Activated CD4-positive, CD25-positive, alpha-beta regulatory T cell treated with anti-CD3 and anti-CD28 coated beads, Interleukin-2, amount 50 U/mL, for 16 hours (primary cell): Measurements from ENCODE around the gene NETO2.
A peak's percentile ranks its signal among the peaks of the same experiment; 100 is the strongest.
"Not testable (repeated sequence)": the region's sequence is repeated elsewhere in the genome, so short reads cannot be mapped to it uniquely, and the experiment has no call there.

Source experiments
- DNase-seq: peaks from one replicate; pipeline ENCODE4 v3.0.0-alpha.2; 2020; ENCODE audit warnings: low read depth, low spot score

Gene NETO2

DNA sequence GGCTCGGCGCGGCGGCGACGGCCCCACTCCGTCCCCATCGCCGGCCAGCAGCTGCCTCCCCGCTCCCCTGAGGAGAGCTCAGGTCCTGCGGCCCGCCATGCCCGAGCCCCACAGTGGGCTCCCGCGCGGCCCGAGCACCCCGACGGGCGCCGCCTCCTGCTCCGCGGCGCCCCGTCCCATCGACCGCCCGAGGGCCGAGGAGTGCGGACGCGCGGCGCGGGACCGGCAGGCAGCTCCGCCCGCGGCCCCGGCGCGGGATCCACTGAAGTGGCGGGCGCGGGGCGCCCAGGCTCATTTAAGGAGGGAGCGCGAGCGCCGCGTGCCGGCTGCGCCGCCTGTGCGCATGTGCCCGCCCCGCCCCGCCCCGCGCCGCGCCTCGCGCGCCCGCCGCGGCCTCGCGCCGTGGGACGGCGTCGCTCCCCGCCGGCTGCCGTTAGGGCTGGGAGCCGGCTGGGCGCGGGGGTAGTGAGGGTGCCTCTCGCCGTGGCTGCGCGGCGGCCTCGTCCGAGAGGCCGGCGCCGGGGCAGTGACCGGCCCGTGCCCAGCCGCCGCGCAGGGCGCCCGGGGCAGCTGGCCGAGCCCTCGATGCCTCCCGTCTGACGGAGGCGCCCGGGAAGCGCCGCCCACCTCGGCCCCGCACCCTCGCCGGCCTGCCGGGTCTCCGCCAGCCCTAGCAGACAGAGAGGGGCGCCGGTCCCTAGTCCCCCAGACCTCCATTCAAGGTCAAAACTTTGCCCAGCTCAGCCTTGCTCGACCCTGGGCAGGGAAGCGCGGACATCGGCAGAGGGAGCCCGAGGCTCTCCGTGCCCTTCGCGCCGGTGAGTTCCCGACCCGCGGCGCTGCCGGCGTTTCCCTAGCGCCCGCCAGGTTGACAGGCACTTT, at the start of gene NETO2:
TSS of gene NETO2 (minus strand) at position 269 of the 882 bp plus-strand sequence. CDS start 333 bp downstream, outside the sequence.
- peak; percentile 32 for DNase-seq

- no peak for DNase-seq
These were observed 38.6 kb upstream of the NETO2 start for GRCh38 chr16:47182318-47182717.

DNA sequence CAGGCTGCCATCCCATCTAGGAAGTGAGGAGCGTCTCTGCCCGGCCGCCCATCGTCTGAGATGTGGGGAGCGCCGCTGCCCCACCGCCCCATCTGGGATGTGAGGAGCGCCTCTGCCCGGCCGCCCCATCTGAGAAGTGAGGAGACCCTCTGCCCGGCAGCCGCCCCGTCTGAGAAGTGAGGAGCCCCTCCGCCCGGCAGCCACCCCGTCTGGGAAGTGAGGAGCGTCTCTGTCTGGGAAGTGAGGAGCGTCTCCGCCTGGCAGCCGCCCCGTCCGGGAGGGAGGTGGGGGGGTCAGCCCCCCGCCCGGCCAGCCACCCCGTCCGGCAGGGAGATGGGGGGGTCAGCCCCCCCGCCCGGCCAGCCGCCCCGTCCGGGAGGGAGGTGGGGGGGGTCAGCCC, 37.3 kb upstream of the NETO2 start:
- DNase-seq: not testable (repeated sequence)

GRCh38 chr16:47180073-47180472, 36.3 kb upstream of the NETO2 start:
- no peak for DNase-seq

- no peak for DNase-seq
These were observed 31.4 kb upstream of the NETO2 start for GRCh38 chr16:47175152-47175551.

- DNase-seq: no peak
These were observed 19.1 kb upstream of the NETO2 start for GRCh38 chr16:47162670-47163420.

GRCh38 chr16:47161464-47161863, 17.7 kb upstream of the NETO2 start:
- DNase-seq: no peak

GRCh38 chr16:47160422-47160821, 16.7 kb upstream of the NETO2 start:
- no peak for DNase-seq

GRCh38 chr16:47158992-47159391, 15.2 kb upstream of the NETO2 start:
- no peak for DNase-seq

DNA sequence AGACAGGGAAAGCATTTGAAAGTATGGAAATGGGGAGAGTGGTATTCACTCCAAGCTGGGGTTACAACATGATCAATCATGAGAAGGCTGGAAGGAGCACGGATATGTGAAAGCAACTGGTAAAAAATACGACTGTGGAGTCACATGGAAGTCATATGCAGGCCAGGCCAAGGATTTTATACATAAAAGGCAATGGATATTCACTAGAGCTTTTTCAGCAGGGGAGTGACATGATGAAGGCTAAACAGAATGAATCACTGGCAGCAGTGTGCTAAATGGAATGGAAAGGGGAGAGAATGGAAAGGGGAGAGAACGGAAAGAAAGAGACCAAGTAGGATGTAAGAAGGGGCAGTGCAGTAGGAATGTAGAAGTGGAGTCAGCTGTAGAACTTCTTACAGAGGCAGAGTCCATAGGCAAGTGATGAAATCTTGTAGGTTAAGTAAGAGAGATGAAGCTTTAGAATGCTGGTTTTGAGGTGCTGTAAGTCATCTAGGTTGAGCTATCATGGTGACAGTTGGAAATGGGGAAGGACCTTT, 13.0 kb upstream of the NETO2 start:
- DNase-seq: no peak

GRCh38 chr16:47152501-47152900, 8.8 kb upstream of the NETO2 start:
- DNase-seq: not testable (repeated sequence)

DNA sequence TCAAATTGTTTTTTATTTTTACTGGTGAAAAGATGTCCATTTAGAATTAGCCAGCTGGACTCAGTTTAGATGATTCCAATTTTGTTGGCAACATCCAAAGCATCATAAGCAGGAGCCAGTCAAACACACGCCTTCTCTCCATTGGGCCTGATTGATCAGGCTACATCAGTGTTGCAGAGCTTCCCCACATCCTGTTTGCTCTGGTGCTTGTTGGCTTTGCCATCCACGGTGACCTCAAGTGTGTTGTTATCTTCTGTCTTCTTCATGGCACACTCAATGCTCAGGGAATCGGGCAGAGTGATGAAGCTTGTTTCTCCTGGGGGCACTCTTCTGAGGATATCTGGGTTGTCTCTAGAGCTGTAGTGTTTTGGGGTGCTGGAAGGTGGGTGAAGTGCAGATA, 6.3 kb upstream of the NETO2 start:
- DNase-seq: no peak

DNA sequence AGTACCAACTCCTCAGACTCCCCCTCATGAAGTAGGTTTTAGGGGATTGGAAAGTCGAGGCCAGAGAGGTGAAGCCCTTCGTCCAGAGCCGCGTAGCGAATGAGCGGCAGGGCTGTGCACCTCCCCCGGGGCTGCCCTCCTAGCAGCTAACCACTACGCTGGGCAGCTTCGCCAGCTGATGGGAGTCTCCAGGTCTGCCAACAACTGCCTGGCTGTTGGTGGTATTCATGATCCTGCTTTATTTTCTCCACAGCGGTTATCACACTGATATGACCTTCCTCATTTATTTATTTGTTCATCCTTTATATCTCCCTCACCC, 773 bp upstream of the NETO2 start:
- DNase-seq: no peak

DNA sequence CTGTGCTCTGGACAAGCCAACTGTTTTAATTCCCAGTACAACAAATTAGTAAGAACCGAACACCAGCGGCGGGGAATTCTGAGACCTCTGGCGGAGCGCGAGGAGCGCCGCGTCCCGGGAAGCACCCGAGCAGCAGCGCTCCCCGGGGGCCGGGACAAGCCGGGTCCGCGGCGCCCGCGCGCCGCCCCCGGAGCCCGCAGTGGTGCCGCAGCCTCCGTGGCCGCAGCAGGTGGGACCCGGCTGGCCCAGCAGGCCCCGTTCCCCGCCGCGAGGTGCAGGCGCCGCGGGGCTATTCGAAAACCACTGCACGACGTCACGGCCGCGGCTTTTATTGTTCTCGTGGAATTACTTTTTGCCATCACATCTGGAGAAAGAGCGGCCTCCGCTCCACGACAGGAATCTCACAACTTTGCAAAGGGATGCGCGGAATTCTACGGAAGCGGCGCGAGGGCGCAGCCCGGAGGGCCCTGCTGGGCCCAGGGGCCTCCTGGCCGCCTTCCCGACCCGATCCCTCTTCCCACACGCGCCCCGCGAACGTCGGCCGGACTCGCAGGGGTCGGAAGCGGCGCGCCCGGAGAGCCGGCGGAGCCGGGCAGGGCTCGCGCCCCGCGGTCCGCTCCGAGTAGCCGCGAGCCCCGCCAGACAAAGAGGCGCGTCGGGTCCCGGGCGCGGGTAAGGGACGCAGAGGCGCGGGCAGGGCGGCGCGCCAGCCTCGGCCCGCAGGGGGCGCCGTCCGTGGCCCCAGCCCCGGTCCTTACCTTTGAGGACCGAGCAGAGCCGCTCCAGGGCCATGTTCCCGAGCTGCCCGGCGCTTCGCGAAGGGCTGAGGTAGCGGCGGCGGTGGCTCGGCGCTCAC, 696 bp downstream of the NETO2 start:
- peak; percentile 33 for DNase-seq

DNA sequence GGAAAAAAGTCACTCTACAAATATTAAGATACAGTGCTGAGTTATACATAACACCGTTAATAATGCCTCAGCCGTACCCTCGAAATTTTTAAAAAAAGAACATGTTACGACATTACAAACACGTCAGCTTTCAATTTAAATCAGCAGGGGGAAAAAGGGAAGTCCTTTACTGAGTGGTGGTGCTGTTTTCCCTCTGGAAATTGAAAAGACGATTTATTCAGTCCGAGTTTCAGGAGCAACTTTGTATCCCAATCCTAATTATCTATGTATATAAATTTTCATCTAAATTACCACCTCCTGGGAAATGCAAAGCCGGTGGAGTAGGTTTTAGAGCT, 1.3 kb downstream of the NETO2 start:
- no peak for DNase-seq

GRCh38 chr16:47141773-47142485, 1.8 kb downstream of the NETO2 start:
- peak; percentile 75 for DNase-seq

DNA sequence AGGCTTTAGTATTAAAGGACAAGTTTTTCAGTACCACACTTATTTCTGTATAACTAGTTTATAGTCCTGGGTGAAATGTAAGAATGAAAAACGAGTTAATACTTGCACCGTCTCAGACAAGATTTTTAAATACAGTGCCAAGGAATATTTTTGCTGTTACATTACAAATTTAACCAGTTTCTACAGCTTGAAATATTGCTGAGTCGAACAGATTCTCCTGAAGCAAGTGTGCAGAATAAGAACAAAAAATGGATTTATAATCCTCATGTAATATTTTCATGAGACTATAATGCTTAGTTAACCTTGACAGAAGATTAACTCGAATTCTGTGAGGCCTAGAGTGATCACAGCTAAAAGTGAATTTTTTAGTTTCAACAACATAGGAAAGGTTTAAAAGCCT, 3.1 kb downstream of the NETO2 start:
- DNase-seq: no peak

- no peak for DNase-seq
These were observed 4.1 kb downstream of the NETO2 start for GRCh38 chr16:47139561-47140185.

DNA sequence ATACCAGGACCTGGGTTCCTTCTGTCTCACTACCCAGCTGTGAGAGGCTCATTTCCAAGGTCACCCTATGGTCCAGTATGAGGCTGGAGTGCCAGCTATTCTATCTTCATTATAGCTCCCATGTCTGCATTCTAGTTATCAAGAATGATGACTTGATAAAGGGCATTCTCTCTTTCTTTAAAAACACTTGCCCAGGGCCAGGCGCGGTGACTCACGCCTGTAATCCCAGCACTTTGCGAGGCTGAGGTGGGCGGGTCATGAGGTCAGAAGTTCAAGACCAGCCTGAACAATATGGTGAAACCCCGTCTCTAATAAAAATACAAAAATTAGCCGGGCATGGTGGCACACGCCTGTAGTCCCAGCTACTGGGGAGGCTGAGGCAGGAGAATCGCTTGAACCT, 5.8 kb downstream of the NETO2 start:
- DNase-seq: not testable (repeated sequence)

DNA sequence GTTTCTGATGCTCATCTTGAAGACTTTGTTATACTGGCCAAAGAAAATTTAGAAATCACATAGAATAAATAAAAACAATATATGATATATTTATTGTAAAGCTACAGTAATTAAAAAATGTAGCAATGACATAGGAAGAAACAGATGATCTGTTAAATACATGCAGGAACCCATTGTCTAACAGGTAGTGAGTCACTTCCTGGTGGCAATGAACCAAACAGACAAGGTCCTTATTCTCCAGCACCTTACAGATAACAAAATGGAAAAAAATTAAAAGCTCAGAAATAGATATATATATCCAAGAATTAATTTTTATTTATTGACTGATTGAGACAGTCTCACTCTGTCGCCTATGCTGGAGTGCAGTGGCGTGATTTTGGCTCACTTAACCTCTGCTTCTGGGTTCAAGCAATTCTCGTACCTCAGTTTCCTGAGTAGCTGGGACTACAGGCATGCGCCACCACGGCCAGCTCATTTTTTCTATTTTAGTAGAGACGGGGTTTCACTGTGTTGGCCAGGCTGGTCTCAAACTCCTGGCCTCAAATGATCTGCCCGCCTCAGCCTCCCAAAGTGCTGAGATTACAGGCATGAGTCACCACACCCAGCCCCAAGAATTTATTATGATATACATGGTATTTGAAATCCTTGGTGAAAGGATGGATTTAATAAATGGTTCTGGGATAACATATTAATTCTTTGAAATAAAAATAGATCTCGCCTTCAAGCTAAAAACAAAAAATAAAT, 7.5 kb downstream of the NETO2 start:
- no peak for DNase-seq
